B cell (primary cell): ENCODE measurements around the gene GMEB2. TPM values are rescaled to one million over a fixed set of nuclear protein-coding genes. Genes with fewer than 3 reads are reported as not detected.
A peak's percentile ranks its signal among the peaks of the same experiment; 100 is the strongest.

Source experiments
- ATAC-seq: fragments of 200-7000 bp; cut with Tn5 transposase; one replicate; pipeline ENCODE4 v1.10.0; 2021; ENCODE audit warnings: low read depth, mild to moderate bottlenecking, moderate number of reproducible peaks, moderate library complexity
- CTCF ChIA-PET: fragments of 350-600 bp; sonication (Branson Sonifier 250); formaldehyde crosslinking; loops from one replicate; lab custom pipeline; 2021; ENCODE audit warnings: antibody characterized with exemption, inconsistent platforms; lab: Charles Lee
- POLR2A ChIA-PET: fragments of 350-600 bp; sonication (Branson Sonifier 250); formaldehyde crosslinking; loops from one replicate; lab custom pipeline; 2021; ENCODE audit warnings: antibody characterized with exemption; lab: Charles Lee
- DNase-seq: peaks from one replicate; pipeline ENCODE4 v3.0.0; 2013
- H2AFZ ChIP-seq: 2 replicates; pipeline ENCODE4 v1.6.1; 2012; ENCODE audit warnings: mild to moderate bottlenecking, low read depth, low read length; ENCODE audit not compliant: insufficient read depth, poor library complexity, severe bottlenecking
- H3K27ac ChIP-seq, 2 donors: 1 replicate in 1 of 2; 2 replicates in 1 of 2; pipeline ENCODE4 v1.5.1; 2012 to 2013; ENCODE audit warnings: low read length in 2 of 2, mild to moderate bottlenecking in 2 of 2, moderate library complexity in 1 of 2
- H3K27me3 ChIP-seq, 4 experiments: fragments of 200-600 bp in 1 of 4; sonication (generic) in 1 of 4; replicated peaks in 1 of 4; 1 replicate in 2 of 4; 2 replicates in 2 of 4; pipeline versions ENCODE4 v1.6.1 to v1.7.0; 2013 to 2016; ENCODE audit warnings: low read length in 3 of 4, mild to moderate bottlenecking in 2 of 4, mixed read lengths in 1 of 4, moderate library complexity in 1 of 4; ENCODE audit not compliant: insufficient read depth in 4 of 4, control insufficient read depth in 3 of 4; ENCODE audit errors: control extremely low read depth in 1 of 4
- H3K36me3 ChIP-seq, 2 experiments: replicated peaks in 1 of 2; 1 replicate in 1 of 2; 2 replicates in 1 of 2; pipeline versions ENCODE4 v1.6.1 to v1.7.1; 2013; ENCODE audit warnings: low read length in 1 of 2; ENCODE audit not compliant: insufficient read depth in 2 of 2, control insufficient read depth in 1 of 2; ENCODE audit errors: control extremely low read depth in 1 of 2, extremely low read depth in 1 of 2
- H3K4me1 ChIP-seq, 2 donors: fragments of 200-600 bp in 1 of 2; sonication (generic) in 1 of 2; 1 replicate in 1 of 2; 2 replicates in 1 of 2; pipeline versions ENCODE4 v1.5.1 to v1.6.1; 2013 to 2017; ENCODE audit warnings: low read length in 2 of 2; ENCODE audit not compliant: control insufficient read depth in 2 of 2, insufficient read depth in 2 of 2
- H3K4me2 ChIP-seq: replicated peaks from 2 replicates; pipeline ENCODE3; 2012; ENCODE audit warnings: mild to moderate bottlenecking, low read depth, low read length; ENCODE audit not compliant: poor library complexity, severe bottlenecking
- H3K4me3 ChIP-seq, 5 experiments: fragments of 200-600 bp in 1 of 5; sonication (generic) in 1 of 5; 1 replicate in 3 of 5; 2 replicates in 2 of 5; pipeline versions ENCODE4 v1.5.1 to v1.7.0; 2011 to 2016; ENCODE audit warnings: low read length in 4 of 5, mild to moderate bottlenecking in 4 of 5, low read depth in 2 of 5, control low read depth in 1 of 5, moderate library complexity in 1 of 5; ENCODE audit not compliant: insufficient read depth in 1 of 5; ENCODE audit errors: control extremely low read depth in 1 of 5, extremely low read depth in 1 of 5
- H3K79me2 ChIP-seq: fragments of 200-600 bp; sonication (generic); one replicate; pipeline ENCODE4 v1.6.0; 2016; ENCODE audit warnings: low read length; ENCODE audit not compliant: control insufficient read depth, insufficient read depth
- H3K9ac ChIP-seq: fragments of 200-600 bp; sonication (generic); 2 replicates; pipeline ENCODE4 v1.6.1; 2017; ENCODE audit warnings: mild to moderate bottlenecking, low read length, moderate library complexity
- H3K9me3 ChIP-seq, 3 donors: one replicate each; pipeline versions ENCODE4 v1.6.1 to v1.7.1; 2013; ENCODE audit warnings: low read length in 2 of 3; ENCODE audit not compliant: control insufficient read depth in 2 of 3, insufficient read depth in 1 of 3; ENCODE audit errors: control extremely low read depth in 1 of 3
- H4K20me1 ChIP-seq: 2 replicates; pipeline ENCODE4 v1.6.0; 2012; ENCODE audit warnings: mild to moderate bottlenecking, low read length; ENCODE audit not compliant: insufficient read depth, control insufficient read depth, poor library complexity, severe bottlenecking
- H3K27ac Mint-ChIP-seq: one replicate; pipeline ENCODE4 v1.8.0; 2021; ENCODE audit warnings: mixed read lengths
- H3K27me3 Mint-ChIP-seq: one replicate; pipeline ENCODE4 v1.8.0; 2021; ENCODE audit warnings: mixed read lengths
- H3K4me1 Mint-ChIP-seq: one replicate; pipeline ENCODE4 v1.8.0; 2021; ENCODE audit warnings: mixed read lengths
- H3K4me3 Mint-ChIP-seq: one replicate; pipeline ENCODE4 v1.8.0; 2021; ENCODE audit warnings: mixed read lengths
- H3K9me3 Mint-ChIP-seq: one replicate; pipeline ENCODE4 v1.8.0; 2022; ENCODE audit warnings: mixed read lengths; ENCODE audit not compliant: insufficient read depth
- EZH2 ChIP-seq: IDR thresholded peaks from 2 replicates; pipeline ENCODE4 v1.6.1; 2012; ENCODE audit warnings: borderline replicate concordance, low read depth, mild to moderate bottlenecking, moderate library complexity, low read length; ENCODE audit not compliant: insufficient read depth, poor library complexity, severe bottlenecking
- WGBS: methylation state at CpG from one replicate; pipeline ENCODE4 v1.1.5; 2013; ENCODE audit warnings: missing lambda C conversion rate; ENCODE audit not compliant: insufficient coverage; 5-methylcytosine and 5-hydroxymethylcytosine counted together
- intact Hi-C: fragments of 100-400 bp; cut with micrococcal nuclease; formaldehyde crosslinking; loops from one replicate; pipeline ENCODE4 v1.10.0; 2022
- polyA plus RNA-seq: library from polyadenylated mRNA; depleted of rRNA; stranded (reverse); fragments of >200 nt; gene quantifications from 2 replicates; pipeline ENCODE4 v1.2.3, GENCODE V29; 2012
- total RNA-seq, 2 donors: library from RNA; stranded (reverse); fragments of 120-200 nt in 1 of 2; gene quantifications; 1 replicate in 1 of 2; 2 replicates in 1 of 2; pipeline versions ENCODE4 v1.2.3 to v1.2.4, GENCODE V29; 2013 to 2022
- TF ChIP-seq, protein P1 (sequence below): fragments of 200-600 bp; IDR thresholded peaks from one replicate; pipeline ENCODE4 v1.8.0; 2022; ENCODE audit warnings: antibody characterized with exemption, mild to moderate bottlenecking

GMEB2 gene
- total and polyA plus RNA-seq, 2 donors (not counting 1 experiment from before 2014, with no cell fraction given) = 17.7 to 24.5 TPM

DNA sequence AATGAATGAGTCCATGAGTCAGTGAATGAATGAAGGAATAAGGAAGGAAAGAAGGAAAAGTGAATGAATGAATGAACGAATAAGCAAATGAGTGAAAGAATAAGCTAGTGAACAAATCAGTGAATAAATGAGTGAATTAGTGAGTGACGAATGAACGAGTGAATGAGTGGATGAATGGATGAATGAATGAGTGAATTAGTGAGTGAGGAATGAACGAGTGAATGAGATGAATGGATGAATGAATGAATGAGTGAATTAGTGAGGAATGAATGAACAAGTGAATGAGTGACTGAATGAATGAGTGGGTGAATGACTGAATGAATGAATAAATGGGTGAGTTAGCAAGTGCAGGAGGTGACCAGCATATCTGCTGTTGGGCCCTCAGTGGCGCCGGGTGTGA, 83.2 kb downstream of the GMEB2 start:
- Histone ChIP-seq H3K79me2 (no peaks in the 10 kb centered on the region), H3K4me3 (no peak overlapping the region), H3K9me3 (no peaks in the 10 kb centered on the region), H3K4me1 (peaks cover 45 to 75% of the 10 kb centered on the region in 2 donors), H2AFZ (no peak overlapping the region), H3K27ac (no peak overlapping the region), H3K27me3 (peaks cover 0 to 3% (median 1%) of the 10 kb centered on the region in 4 experiments), H3K9ac (no peak overlapping the region), H3K4me2 (peak overlapping the region; percentile 56), H3K36me3 (no peaks in the 10 kb centered on the region), H4K20me1 (no peaks in the 10 kb centered on the region)
- DNase-seq (no peak), ATAC-seq (no peak)
- TF ChIP-seq EZH2 = no peak
- TF ChIP-seq, protein P1, sequence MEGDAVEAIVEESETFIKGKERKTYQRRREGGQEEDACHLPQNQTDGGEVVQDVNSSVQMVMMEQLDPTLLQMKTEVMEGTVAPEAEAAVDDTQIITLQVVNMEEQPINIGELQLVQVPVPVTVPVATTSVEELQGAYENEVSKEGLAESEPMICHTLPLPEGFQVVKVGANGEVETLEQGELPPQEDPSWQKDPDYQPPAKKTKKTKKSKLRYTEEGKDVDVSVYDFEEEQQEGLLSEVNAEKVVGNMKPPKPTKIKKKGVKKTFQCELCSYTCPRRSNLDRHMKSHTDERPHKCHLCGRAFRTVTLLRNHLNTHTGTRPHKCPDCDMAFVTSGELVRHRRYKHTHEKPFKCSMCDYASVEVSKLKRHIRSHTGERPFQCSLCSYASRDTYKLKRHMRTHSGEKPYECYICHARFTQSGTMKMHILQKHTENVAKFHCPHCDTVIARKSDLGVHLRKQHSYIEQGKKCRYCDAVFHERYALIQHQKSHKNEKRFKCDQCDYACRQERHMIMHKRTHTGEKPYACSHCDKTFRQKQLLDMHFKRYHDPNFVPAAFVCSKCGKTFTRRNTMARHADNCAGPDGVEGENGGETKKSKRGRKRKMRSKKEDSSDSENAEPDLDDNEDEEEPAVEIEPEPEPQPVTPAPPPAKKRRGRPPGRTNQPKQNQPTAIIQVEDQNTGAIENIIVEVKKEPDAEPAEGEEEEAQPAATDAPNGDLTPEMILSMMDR = no peak
- POLR2A ChIA-PET = interaction anchor here (2.0 to 2.1 kb wide), 2 partner anchors 9 to 11 kb away, joined by 8 to 11 read pairs; partner anchors contain the start of gene FNDC11
- Mint-ChIP-seq H3K27me3 (no peaks in the 10 kb centered on the region), H3K9me3 (no peaks in the 10 kb centered on the region), H3K4me3 (no peak overlapping the region), H3K4me1 (peaks cover 56% of the 10 kb centered on the region), H3K27ac (peak overlapping the region; percentile 28)
- intact Hi-C loops = no loop called here
- CTCF ChIA-PET = interaction anchor here (1.6 to 2.8 kb wide), 2 partner anchors 9 to 47 kb away, joined by 4 to 10 read pairs; no protein-coding TSS in a partner anchor
- WGBS = 94% methylated on average over 6 of the region's 6 CpGs

DNA sequence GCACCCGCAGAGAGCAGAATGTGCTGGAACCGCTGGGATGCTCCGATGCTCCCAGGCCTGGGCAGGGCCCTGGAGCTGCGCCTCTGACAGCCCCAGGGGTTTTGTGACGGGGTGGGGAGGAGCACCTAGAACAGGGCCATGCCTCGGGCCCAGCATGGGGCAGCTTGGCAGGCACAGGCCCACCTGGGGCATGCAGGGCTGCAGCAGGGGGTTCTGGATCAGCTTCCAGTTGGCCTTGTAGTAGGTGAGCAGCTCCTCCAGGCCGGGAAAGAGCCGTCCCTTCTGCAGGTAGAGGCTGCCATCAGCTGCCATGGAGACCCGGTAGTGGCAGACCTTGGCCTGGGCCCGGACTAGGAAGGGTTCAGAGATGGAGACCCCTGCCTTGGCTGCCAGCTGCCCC, 83.8 kb downstream of the GMEB2 start:
- peak; percentile 16 for ATAC-seq
- Mint-ChIP-seq H3K4me3 (peak overlapping the region; percentile 74), H3K4me1 (peaks cover 58% of the 10 kb centered on the region), H3K27ac (peak overlapping the region; percentile 89), H3K9me3 (no peaks in the 10 kb centered on the region), H3K27me3 (no peaks in the 10 kb centered on the region)
- Histone ChIP-seq H3K4me1 (peaks cover 44 to 75% of the 10 kb centered on the region in 2 donors), H3K9ac (no peak overlapping the region), H3K4me3 (peak overlapping the region in 1 of 5 experiments; percentile 4), H3K9me3 (no peaks in the 10 kb centered on the region), H3K36me3 (no peaks in the 10 kb centered on the region), H2AFZ (no peak overlapping the region), H3K4me2 (peak overlapping the region; percentile 56), H3K27me3 (peaks cover 0 to 2% (median 0%) of the 10 kb centered on the region in 4 experiments), H3K79me2 (no peaks in the 10 kb centered on the region), H4K20me1 (no peaks in the 10 kb centered on the region), H3K27ac (peak overlapping the region in 1 of 2 donors; percentile 22)
- POLR2A ChIA-PET = interaction anchor here (0.6 to 2.1 kb wide), 6 partner anchors 9 to 91 kb away, joined by 3 to 11 read pairs (median 6); partner anchors contain the start of genes FNDC11 and GMEB2
- CTCF ChIA-PET = interaction anchor here (1.6 to 2.8 kb wide), 2 partner anchors 9 to 47 kb away, joined by 4 to 10 read pairs; no protein-coding TSS in a partner anchor
- 91% methylated on average over 10 of the region's 10 CpGs for WGBS
- DNase-seq = no peak
- intact Hi-C loops = no loop called here
- TF ChIP-seq, protein P1 = no peak
- TF ChIP-seq EZH2 = no peak
